NCI-H82 (cell line): ENCODE results near the gene SIVA1.

Experiments
- DNase-seq: peaks from one replicate; lab custom pipeline; 2025; lab: John Stamatoyannopoulos, UW

SIVA1 gene

DNA sequence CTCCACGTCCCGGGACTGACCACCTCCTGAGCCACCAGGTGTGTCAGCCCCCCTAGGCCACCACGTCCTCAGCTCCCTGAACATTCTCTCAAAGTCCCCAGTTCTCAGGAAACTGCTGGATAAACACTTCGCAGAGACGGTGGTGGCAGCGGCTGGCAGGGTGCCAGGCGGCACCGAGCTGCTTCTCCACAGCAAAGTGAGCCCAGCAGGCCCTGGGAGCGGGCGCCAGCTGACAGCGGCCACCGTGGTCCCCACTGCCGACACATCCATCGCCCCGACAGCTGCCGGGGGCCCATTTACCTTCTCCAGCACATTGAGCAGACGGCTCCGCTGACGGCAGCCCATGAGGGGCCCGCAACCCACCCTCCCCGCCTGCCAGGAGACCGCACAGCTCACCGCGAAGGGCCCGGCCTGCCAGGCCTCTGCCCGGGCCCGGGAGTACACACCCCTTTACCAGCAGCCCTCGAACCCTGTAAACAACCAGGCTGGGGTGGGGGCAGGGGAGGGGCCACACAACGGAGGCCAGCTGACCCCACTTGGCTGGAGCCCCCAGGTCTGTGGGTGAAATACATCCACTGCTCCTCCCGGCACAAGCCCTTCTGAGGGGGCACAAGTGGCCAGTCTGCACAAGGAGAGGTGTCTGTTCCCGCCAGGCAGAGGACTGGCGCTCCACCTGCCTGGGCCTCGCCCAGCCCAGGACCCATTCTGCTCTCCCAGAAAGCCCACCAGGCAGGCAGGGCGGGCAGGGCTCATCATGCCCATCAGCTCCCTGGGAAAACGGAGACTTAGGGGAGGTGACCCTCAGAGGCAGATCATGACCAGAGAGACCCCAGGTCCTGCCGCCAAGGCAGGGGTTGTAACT, 32.1 kb downstream of the SIVA1 start:
- no peak for DNase-seq

DNA sequence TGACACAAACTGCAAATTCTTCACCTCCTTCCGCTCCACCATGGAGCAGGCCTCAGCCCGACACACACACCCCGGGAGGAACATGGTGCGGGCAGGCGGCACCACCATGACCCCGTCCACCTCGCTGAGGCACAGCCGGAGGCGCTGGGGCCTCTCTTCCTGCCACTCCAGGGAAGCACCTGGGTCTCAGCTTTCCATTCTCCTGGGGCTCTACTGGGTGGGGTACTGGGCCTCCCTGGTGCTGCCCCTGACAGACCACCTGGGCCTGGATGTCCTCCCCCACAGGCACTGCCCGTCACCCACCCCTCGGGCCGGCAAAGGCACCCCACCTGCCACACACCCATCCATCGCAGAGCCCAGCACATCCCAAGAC, 32.7 kb downstream of the SIVA1 start:
- DNase-seq, result no peak

DNA sequence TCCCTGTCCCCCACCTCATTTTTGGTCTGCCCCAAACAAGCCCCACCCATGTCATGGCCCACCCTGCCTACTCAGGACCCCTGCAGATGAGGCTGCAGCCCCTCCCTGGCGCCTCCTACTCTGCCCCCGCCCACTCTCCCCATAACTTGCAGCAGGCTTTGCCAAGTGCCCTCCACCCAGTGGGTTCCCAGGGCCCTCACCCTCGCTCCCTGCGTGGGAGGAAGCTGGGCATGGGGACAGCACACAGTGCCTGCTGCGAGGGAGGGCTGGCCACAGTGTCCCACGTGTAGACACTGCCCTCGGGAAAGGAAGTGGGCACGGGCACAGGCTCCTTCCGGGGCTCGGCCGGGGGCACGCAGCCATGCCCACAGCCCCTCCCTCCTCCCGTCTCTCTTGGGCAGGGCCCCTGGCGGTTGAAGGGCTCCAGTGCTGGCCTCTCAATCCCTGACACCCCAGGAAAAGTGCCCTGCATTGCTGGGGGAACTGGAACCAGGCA, 33.2 kb downstream of the SIVA1 start:
- no peak for DNase-seq

DNA sequence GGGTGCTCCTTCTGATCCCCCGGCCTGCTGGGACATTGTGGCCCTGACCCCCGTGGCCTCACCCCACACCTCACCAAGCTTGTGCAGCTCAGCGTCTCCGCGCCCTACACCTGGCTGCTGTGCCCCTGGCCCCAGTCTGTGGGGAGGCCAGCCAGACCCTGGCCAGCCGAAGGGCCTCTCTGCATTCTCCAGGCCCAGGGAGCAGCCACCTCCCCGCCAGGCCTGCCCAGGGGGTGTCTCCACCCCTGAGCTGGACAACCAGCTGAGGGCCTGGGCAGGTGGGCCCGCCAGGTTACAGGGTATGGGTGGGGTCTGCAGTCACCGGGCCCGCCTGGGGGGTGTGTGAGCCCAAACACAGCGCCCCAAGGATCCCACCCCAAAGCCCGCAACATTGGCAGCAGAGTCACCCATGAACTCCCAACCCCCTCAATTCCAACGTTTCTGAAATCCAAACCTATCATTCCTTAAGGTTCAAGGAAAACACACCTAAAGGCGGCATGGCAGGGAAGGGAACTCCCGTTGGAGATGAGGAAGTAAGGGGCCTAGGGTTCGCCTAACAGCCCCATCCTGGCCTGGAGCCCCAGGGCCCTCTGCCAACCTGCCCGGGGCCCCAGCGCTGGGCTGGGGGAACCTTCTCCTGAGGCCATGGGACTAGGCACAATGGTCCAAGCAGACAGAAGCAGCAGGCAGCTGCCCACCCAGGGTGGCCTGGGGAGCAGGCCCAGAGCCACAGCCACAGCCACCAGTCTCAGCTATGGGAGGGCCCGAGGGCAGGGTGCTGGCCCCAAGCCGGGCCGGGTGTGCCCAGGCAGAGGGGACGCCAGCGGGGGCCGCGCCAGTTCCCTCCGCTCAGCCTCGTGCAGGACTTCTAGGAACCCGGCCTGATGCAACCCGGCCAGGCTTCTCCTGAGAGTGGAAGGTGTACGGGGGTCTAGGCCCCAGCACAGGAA, 34.1 kb downstream of the SIVA1 start:
- no peak for DNase-seq

DNA sequence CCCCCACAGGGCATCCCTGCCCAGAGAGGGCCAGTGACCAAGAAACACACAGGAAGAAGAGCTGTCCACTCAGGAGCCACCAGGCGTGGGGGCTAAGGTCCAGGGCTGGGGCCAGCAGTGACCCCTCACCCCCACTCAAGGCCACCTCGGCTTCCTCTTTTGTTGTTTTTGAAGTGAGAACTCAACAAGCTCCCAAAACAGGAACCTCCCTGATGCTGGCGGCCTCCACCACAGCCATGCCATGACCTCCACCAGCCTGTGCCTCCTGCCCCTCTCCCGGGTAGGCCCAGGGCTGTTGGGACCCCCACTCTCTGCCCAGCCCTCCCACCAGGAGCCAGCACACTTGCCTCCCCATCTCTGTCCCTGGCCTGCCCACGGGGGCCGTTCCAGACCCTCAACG, 34.8 kb downstream of the SIVA1 start:
- DNase-seq, result no peak

DNA sequence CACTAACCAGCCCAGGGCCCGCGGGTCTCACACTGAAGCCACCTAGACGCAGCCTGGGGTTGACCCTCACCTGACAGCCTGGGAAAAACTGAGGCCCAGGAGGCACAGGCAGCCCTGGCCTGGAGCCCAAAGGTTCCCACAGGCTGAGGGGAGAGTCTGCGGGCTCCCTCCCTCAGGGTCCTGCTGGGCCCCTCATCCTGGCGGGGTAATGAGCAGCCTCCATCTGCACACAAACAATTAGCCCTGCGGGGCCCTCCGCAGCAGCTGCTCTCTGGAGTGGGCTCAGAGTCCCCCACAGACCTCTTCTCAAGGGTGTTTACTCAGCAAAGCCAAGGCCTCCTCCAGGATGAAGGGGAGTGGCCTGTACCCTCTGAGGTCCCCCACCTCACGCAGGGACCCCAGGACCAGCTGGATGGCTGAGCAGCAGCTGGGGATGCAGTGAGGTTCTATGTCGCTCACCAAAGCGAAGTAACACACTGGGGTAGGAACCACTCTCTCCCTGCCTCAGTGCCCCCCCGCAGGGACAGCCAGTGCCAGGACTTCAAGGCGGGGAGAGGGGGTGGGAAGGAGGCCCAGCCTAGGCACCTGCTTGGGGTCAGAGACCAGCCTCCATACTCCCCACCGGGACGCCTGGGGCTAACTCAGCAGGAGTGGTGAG, 35.3 kb downstream of the SIVA1 start:
- DNase-seq, result peak; percentile 63

DNA sequence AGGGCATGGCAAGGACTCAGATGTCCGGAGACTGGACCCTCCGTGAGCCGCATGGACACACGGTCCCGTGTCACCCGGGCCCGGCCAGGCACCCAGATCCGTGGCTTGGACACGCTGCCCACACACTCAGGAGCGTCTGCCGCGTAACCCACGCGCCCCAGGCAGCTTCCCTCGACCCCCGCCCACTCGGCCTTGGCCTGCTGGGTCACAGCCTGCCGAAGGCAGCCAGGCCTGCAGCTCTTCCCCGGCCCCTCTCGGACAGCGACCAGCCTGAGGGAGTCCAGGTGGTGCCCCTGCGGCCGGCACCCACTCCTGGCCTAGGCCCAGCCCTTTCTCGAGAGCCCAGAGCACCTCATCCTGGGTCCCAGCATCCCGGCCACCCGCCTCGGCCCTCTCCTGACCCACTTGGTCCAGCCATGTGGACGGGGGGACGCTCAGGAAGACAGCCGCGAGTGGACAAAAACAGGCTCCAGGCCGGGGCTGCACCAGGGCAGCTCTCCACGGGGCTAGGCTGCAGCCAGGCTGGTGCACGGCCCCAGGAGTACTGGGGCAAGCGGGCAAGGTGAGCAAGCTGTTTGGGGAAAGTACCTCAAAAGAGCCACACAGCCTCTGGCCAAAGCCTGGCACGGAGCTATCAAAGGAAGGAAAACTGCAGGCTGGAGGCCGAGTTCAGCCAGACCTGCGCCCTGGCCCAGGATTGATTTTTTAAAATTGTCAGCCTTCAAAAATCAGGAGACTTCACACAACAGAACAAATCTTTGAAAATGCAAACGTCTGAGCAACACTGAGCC, 36.1 kb downstream of the SIVA1 start:
- no peak for DNase-seq

DNA sequence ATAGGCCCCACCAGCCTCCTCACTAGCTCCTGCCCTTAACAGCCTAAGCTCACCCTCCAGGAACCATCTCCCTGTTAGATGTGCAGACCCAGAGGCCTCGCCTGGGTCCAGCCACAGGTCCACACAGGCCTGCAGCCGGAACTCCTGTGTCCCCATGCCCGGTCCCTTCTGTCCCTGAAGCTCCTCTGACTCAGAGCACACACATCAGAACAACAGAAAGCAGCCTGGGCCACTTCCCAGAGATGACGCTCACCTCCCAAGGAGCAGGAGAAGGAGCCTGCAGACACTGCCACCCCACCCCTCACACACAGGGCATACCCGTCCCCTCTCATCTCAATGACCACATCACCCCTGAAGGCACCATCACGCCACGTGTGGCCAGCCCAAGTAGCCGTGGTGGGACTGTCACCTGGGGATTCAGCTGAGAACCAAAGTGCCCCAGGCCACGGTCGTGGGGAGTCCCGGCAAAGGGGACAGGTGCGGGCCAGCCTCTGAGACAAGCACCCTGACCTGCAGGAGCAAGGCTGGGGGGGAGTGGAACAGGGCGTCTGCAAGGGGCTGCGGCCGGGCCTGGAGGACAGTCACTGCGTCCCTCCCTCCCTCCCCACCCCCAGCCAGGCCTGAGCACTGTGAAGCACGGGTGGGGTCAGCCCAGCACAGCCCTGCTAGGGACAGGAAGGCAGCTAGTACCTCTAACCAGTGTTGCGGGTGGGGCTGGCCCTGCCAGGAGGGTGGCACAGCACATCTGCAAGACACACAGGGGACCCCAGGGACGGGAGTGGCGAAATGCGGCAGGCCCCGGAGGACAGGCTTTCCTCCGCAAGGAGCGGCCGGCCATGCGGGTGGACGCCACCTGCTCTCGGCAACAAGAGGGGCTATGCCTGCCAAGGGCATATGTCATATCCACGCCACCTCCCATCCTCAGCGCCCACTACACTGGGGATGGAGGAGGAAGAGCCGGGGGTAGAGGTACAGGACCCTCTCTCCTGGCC, 37.1 kb downstream of the SIVA1 start:
- DNase-seq, result peak; percentile 10

DNA sequence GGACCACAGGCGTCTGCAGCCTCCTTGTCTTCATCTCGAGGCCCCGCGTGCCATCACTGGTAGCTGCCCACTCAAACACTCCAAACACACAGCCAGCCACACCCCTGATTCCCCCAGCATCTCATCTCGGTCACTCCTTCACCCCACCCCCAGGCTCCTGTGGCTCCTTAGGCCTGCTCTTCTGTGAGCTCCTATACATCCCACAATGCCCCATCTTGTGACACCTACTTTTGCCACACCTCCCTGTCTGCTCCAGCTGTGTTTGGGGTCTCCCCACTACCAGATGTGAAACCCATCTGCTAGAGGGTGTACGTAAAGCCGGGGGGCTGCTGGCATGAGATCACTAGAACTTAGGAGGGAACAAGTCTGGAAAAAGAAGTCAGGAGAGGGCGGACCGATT, 38.5 kb downstream of the SIVA1 start:
- no peak for DNase-seq

DNA sequence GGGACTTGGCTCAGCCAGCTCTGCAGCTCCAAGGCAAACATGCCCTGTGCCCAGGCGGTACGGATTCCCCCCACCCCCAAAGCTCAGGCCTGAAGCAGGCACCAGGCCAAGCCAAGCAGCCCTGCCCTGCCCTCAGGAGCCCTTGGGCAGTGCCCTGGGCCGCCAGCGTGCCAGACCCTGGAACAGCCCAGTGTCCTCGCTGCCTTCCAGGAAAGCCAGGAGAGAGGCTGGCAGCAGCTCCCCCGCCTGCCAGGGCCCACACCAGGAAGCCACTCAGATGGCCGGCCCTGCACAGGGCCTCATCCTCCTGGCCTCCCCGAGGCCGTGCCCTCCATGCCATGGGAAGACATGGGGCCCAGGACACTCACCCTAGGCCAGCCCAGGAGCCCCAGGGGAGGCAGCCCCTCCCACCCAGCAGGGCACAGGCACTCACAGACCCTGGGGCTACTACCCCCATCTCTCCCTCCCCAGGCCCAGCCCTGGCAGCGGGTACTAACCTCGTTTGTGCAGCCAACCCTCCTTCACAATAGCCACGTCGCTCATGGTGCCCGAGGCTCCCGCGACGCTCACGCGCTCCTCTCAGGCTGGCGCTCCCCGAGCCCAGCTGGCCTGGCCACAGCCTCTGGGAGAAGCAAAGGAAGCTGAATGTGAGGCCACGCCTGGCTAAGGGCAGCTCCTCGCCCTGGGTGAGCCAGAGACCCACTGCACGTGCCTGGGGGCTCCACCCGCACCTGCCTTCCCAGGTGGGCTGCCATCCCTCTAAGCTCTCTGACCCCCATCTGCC, 39.3 kb downstream of the SIVA1 start:
- DNase-seq, result no peak

DNA sequence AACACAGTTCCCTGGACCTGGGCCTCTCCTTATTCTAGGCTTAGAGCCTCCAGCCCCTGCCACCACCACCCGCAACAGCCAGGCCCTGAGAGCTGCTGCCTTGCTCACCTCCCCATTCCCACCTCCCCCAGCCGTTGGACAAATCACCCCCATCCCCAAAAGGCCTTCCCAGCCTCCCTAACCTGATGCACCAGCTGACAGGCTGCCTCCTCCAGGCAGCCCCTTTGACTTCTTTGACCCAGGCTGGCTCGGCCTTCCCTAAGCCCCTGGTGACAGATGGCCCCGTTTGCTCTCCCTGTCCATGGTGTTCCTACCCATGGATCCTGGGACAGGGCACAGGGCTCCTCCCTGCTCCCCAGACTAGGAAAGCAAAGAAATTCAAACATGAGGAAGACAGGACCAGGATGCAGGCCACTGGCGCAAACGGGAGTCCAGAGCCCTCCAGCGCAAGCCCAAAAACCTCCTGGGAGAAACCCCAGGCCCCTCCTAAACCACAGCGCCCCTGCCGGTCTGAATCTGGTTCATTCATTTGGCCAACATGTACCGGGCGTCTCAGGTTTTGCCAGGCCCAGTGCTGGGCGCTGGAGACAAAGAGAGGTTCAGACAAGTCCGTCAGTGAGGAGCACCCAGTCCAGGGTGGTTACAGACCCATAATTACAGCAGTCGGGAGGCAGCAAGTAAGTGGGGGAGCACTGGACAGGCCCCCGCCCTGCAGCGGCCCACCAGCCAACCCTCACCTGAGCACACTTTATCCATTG, 40.2 kb downstream of the SIVA1 start:
- DNase-seq, result peak; percentile 55

DNA sequence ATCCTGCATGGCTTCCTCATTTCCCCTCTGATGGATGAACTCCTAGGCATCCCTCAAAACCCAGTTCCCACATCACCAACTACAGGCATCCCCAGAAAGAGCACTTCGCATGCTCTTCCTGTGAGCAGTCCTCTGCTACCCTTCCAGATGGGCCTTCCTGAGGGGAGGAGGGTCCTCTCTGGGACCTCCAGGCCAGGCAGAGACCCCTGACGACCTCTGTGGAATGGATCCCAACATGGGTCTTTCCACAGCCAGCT, 40.7 kb downstream of the SIVA1 start:
- no peak for DNase-seq

DNA sequence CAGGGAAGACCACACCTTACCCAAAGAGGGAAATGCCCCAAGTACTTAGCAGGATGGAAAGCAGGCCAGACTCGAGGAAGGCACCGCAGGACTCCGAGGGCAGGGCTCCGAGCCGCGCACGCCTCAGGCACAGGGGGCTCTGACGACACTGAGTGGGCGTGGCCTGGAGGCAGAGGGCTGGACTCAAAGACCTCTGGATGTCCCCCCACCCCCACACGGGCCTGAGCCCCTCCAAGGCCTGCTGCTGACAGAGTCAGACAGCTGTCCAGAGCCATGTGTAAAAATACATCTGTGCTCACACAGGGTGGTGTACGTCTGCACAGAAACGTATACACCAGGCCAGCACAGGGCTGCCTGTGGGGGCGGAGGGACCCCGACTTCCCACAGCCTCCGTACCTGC, 41.2 kb downstream of the SIVA1 start:
- peak; percentile 82 for DNase-seq

DNA sequence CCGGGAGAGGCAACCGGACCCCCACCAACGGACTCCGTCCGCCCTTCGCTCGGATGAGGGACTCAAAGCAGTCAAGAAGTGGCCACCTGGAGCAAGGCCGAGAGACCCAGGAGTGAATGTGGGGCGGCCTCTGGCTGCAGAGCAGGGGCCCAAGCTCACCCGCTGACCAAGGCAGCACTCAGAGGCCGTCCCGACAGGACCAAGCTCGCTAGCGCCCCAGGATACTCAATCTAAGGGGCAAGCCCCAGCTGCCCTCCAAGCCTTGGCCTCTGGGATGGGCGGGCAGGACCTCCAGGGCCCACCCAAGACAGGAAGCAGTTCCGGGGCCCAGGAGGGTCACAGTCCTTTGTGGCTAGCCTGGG, 41.7 kb downstream of the SIVA1 start:
- peak; percentile 34 for DNase-seq

DNA sequence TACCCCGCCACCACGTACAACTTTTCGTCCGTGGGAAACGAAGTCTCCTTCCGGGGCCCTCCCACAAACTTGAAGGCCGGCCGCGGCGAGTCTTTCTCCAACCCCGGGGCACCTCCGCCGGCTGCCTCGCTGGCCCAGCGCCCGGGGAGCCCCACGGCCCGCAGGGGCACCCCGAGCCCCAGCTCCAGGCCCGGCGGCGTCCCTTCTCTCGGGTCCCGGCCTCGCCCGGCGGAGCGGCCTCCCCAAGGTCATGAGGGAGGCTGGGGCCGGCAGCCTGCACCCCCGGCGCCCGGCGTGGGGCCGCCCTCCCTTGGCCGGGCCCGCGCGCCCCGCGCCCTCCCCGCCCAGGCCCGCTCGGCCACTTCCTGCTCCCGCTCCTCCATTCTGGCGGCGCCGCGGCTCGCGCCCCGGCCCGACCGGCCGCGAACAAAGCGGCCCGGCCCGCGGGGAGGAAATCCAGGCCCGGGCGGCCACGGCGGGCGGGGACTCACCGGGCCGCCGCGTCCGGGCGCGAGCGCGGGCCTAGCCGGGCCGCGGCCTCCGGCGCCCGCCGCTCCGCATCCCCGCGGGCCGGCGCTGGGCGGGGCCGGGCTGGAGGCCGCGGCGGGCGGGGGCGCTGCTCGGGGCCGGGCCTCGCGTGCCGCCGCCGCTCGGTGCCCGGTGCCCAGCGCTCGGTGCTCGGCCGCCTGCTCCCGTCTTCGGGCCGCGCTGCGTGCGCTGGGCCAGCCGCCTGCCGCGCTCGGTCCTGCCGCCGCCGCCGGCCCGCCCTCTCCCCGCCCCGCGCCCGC, 42.2 kb downstream of the SIVA1 start, which contains the start of gene AKT1:
TSS of gene AKT1 (minus strand) at position 756 of the 788 bp plus-strand sequence. CDS start 3,105 bp downstream, outside the sequence.
- no peak for DNase-seq

DNA sequence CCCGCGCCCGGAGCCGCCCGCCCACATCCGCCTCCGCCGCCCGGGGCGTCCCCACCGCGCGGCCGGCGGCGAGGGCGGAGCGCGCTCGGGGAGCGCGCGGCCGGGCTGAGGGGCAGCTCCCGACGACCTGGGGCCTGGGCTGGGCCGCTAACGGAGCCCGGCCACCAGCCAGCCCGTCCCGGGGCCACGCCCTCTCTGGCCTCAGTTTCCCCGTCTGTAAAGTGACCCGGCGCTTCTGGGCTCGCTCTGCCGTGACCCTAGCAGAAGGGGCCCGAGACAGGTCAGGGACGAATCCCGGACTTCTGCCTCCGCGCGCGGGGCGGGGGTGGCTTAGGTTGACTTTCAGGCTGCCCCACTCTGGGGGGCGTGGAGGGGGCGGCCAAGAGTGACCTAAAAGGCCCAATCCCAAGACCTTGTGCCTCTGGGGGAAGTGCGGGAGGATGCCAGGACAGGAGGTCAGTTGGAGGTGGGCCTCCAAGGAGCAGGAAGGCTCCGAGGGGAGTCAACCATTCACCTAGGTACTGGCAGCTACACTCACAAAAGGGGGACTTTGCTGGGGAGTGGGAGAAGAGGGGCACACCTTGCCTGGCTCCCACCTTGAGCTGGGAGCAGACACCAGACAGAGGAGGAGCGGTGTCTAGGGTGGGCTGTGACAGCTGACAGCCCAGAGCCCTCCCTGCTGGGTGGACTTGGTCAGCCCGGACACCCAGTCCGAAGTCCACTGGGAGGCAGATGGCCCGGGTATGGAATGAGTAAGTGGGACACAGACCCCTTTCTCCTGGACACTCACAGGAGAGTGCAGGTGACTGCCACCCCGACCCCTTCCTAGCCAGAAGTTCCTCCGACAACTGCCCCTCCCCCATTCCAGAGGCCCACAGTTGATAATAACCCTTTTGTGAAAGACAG, 43.1 kb downstream of the SIVA1 start:
- peak; percentile 38 for DNase-seq

DNA sequence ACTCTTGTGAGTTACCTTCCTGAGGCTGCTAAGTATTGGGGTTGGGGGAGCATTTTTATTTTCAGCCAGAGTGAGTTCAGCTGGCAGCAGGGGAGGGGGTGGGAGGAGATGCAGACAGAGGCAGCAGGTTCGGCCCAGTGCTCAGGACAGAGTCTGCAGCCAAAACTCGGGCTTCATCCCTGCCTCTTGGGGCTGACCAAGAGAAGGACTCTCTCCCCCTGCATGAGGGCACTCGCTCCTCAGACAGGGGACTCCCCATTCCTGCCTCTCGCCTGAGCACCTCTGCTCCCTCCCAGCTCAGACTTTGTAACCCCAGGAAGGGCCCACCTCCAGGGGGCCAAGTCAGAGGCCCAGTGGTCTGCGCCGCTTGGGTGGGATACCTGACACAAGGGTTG, 43.7 kb downstream of the SIVA1 start:
- no peak for DNase-seq
